Brain pericyte (primary cell): ENCODE results near the gene SELENON.

Source experiments
- DNase-seq: peaks from one replicate; pipeline ENCODE4 v3.0.0-alpha.2; 2012; ENCODE audit warnings: low read depth, low spot score

Gene SELENON

GRCh38 chr1:25770541-25771220, 29.3 kb upstream of the SELENON start:
- DNase-seq: no peak

GRCh38 chr1:25771221-25772114, 28.5 kb upstream of the SELENON start:
- no peak for DNase-seq

- DNase-seq: no peak
Measured at GRCh38 chr1:25772164-25772563, 27.8 kb upstream of the SELENON start.

GRCh38 chr1:25772692-25773245, 27.2 kb upstream of the SELENON start:
- DNase-seq: no peak

- no peak for DNase-seq
Measured at GRCh38 chr1:25773441-25774125, 26.4 kb upstream of the SELENON start.

GRCh38 chr1:25774206-25774803, 25.7 kb upstream of the SELENON start:
- no peak for DNase-seq

GRCh38 chr1:25774921-25775771, 24.8 kb upstream of the SELENON start:
- no peak for DNase-seq

GRCh38 chr1:25779388-25779787, 20.6 kb upstream of the SELENON start:
- DNase-seq: no peak

- no peak for DNase-seq
Measured at GRCh38 chr1:25779894-25780293, 20.1 kb upstream of the SELENON start.

GRCh38 chr1:25780318-25781129, 19.5 kb upstream of the SELENON start:
- no peak for DNase-seq

- no peak for DNase-seq
Measured at GRCh38 chr1:25781130-25781433, 18.9 kb upstream of the SELENON start.

GRCh38 chr1:25782608-25783201, 17.3 kb upstream of the SELENON start:
- no peak for DNase-seq

- DNase-seq: no peak
Measured at GRCh38 chr1:25784575-25785051, 15.4 kb upstream of the SELENON start.

GRCh38 chr1:25785333-25786067, 14.5 kb upstream of the SELENON start:
- no peak for DNase-seq

GRCh38 chr1:25786887-25787759, 12.9 kb upstream of the SELENON start:
- DNase-seq: no peak

- no peak for DNase-seq
Measured at GRCh38 chr1:25787760-25788166, 12.2 kb upstream of the SELENON start.

GRCh38 chr1:25790472-25790871, 9.5 kb upstream of the SELENON start:
- DNase-seq: no peak

- DNase-seq: no peak
Measured at GRCh38 chr1:25792115-25792514, 7.9 kb upstream of the SELENON start.
